DLD1 (cell line): ENCODE results near the gene ACP5.

Experiments
- in situ Hi-C: cut with HindIII; loops from 2 replicates; pipeline ENCODE4 v1.10.0; 2017; ENCODE audit warnings: low sequenced_read_pairs

Gene ACP5

DNA sequence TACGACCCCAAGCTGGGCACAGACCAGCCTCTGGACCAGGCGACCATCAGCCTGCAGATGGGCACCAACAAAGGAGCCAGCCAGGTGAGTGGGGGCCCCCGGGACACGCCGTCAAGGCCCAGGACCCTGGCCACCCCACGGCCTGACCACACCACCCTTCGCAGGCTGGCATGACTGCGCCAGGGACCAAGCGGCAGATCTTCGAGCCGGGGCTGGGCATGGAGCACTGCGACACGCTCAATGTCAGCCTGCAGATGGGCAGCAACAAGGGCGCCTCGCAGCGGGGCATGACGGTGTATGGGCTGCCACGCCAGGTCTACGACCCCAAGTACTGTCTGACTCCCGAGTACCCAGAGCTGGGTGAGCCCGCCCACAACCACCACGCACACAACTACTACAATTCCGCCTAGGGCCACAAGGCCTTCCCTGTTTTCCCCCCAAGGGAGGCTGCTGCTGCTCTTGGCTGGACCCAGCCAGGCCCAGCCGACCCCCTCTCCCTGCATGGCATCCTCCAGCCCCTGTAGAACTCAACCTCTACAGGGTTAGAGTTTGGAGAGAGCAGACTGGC, 28.0 kb downstream of the ACP5 start:
- in situ Hi-C loops: no loop called here

DNA sequence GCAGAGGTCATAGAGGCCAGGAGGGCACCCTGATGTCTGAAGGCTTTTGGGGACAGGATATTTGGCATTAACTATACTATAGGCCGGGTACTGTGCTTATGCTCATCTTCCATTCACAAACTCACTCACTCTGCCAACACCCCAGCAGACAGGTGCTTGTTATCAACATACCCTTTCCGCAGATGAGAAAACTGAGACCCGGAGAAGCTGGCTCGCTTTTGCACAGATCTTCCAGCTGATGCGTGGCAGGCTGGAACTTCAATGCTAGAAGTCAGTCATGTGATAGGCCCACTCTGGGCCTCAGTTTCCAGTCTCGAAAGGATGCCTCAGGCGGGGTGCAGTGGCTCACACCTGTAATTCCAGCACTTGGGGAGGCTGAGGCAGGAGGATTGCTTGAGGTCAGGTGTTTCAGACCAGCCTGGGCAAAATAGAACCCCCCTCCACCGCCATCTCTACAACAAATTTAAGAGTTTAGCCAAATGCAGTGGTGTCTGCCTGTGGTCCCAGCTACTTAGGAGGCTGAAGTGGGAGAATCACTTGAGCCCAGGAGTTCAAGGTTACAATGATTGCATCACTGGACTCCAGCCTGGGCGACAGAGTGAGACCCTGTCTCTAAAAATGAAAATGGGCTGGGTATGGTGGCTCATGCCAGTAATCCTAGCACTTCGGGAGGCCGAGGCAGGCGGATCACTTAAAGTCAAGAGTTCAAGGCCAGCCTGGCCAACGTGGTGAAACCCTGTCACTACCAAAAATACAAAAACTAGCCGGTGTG, 29.3 kb downstream of the ACP5 start:
- in situ Hi-C loops: no loop called here

DNA sequence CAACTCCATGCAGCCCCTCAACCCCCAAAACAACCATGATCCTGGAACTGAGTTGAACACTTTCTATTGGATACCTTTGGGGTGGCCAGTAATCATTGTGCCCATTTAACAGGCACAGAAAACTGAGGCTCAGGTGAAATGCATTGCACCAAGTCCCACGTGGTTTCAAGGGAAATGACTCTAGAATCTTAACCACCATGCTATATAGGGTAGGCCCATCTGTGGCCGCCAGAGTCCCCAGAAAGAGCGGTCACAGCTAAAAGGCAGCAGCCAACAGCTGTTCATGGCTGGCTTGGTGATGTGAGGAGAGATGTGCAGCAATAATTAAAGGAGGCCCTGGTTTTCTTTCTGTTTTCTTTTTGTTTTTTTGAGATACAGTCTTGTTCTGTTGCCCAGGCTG, 36.2 kb downstream of the ACP5 start:
- in situ Hi-C loops: no loop called here

DNA sequence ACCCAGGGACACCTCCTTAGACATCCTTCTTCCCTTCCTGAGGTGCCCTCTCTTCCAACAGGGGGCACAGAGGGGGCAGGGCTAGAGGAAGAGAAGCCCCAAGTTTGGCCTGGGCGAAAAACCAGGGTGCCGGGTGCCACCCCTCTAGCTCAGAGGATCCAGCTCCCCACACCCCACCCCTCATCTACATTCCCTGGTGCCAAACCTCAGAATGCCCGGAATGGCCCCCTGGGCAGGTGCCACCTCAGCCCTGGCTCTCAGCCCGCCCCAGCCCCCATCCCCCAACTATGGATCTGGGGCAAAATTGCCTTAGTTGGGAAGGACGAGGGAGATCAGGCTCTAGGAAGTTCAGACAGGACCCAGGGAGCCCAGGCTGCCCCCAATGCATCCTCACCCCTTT, 36.8 kb downstream of the ACP5 start:
- in situ Hi-C loops: no loop called here

DNA sequence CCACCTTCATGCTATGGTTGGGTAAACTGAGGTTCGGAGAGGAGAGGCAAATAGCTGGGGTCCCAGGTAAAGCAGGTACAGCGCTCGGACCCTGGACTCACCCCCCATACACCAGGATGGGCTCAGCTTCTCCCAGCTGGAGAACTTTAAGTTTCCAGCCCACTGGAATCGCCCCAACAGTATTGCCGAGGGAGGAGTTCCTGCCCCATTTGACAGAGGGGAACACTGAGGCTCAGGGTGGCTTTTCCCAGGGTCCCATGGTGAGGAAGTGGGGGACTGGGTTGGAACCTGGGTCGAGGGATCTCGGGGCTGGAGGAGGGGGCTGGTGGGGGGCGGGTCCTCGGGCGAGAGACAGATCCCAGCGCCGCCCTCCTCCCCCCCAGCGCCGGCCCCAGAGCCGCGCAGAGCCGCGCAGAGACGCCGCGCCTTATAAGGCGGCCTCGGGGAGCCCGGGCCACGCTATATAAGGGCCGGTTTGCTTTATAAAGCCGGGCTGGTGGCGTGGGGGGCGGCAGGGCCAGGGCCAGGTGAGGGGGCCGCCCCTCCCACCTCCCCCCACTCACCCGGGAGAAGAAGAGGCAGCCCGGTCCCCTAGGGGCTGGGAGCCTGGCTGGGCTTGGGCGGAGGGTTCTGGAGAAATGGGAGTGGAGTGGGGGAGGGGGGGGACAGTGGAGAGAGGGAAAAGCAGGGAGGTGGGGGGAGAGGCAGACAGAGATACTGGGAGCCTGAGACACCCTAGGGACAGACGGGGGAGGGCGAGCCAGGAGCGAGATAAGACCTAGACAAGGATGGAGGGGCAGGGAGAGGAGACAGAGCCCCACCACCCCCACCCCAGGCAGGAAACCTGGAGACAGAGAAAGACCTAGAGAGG, 37.7 kb downstream of the ACP5 start:
- in situ Hi-C loops: no loop called here

DNA sequence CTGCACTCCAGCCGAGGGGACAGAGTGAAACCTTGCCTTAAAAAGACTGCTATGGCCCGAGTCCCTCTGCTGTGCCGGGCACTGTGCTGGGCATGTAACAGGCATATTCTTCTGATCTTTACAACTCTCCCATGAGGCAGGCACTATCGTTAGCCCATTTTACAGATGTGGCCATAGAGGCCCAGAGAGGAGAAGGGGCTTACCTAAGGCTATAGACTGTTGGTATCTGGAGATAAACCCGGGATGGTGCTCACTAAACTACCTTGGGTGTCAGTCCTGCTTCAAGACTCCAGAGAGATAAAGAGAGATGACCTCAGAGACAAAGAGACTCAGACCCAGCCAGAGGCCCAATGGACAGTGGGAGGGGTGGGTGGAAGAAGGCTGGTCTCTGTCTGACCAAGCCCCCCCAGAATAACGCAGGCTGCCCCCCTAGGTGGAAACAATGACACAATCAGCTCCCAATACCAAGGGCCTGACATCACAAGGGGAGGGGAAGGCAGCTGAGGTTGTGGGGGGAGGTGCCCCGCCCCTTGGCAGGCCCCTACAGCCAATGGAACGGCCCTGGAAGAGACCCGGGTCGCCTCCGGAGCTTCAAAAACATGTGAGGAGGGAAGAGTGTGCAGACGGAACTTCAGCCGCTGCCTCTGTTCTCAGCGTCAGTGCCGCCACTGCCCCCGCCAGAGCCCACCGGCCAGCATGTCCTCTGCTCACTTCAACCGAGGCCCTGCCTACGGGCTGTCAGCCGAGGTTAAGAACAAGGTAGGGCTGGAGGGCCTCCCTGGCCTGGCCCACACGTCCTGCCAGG, 39.0 kb downstream of the ACP5 start, which contains the start of gene CNN1:
TSS of gene CNN1 (plus strand) at position 620 of the 805 bp plus-strand sequence. CDS start at position 697, 77 bp downstream.
- in situ Hi-C loops: no loop called here

DNA sequence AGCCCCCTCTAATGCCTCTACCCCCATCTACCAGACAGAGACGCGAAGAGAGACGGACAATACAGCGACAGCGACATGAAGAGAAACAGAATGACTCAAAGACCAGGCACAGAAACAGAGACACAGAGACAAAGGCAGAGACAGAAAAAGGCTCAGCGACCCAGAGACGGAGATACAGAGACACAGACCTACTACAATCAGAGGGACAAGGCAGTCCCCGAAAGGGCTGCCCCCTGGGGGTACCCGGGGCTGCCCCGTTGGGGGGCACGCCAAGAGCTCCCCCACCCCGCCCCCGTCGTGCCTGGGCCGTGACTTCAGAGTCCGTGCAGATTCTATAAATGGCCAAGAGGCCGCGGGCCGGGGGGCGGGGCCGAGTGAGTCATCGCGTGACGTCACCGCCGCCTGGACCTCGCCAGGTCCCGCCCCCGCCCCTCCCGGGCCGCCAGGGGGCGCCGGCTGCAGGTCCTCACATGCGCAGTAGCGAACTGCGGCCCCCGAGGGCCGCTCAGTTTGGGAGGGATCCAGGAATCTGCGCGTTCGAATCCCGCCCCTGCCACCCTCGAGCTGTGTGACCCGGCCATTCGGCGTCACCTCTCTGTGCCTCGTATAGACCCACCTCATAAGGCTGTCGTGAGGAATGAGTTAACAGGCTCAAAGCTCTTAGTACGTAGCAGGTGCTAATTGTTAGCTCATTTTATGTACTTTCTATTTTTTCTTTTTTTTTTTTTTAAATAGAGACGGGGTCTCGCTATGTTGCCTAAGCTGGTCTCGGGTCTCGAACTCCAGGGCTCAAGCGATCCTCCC, 41.5 kb downstream of the ACP5 start:
- in situ Hi-C loops: no loop called here

DNA sequence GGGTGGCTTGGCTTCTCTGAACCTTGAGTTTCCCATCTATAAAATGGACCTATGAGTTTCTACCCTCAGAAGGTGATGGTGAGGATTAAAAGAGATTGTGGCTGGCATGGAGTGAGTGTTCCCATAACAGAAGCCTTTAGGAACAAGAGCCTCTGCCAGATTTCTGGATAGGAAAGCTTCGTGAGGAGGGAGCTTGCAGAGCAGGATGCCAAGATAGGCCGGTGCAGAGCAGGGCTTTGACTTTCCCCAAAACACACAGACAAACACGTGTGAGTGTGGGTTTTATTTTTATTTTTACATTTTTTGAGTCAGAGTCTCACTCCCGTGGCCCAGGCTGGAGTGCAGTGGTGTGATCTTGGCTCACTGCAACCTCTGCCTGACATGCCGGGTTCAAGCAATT, 42.5 kb downstream of the ACP5 start:
- in situ Hi-C loops: no loop called here

DNA sequence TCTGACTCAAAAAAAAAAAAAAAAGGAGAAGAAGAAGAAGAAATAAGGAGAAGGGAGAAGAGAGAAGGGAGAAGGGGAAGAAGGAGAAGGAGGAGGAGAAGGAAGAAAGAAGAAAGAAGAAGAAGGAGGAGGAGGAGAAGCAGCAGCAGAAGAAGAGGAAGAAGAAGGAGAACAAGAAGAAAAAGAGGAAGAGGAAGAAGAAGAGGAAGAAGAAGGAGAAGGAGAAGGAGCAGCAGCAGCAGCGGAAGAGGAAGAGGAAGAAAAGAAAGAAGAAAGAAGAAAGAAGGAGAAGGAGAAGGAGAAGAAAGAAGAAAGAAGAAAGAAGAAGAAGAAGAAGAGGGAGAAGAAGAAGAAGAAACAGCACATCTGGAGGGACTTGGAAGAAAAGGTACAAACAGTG, 42.9 kb downstream of the ACP5 start:
- in situ Hi-C loops: no loop called here

DNA sequence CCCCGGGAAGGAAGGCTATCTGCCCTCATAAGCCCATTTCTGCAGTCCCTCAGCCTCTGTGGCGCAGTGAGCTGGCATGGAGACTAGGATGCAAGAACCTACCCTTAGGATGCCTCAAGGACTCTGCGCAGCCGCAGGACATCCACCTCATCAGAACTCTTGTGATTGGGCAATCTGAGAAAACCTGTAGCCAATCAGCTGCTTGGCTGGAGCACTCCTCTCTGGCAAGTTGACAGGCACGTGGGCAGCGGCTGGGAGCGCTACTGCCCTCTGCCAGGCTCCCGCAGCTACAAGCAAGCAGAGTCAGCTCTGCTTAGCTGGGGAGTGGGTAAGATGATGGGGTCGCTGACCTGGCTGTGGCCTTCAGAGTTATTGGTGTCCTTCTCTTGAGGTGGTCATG, 47.0 kb downstream of the ACP5 start:
- in situ Hi-C loops: no loop called here

DNA sequence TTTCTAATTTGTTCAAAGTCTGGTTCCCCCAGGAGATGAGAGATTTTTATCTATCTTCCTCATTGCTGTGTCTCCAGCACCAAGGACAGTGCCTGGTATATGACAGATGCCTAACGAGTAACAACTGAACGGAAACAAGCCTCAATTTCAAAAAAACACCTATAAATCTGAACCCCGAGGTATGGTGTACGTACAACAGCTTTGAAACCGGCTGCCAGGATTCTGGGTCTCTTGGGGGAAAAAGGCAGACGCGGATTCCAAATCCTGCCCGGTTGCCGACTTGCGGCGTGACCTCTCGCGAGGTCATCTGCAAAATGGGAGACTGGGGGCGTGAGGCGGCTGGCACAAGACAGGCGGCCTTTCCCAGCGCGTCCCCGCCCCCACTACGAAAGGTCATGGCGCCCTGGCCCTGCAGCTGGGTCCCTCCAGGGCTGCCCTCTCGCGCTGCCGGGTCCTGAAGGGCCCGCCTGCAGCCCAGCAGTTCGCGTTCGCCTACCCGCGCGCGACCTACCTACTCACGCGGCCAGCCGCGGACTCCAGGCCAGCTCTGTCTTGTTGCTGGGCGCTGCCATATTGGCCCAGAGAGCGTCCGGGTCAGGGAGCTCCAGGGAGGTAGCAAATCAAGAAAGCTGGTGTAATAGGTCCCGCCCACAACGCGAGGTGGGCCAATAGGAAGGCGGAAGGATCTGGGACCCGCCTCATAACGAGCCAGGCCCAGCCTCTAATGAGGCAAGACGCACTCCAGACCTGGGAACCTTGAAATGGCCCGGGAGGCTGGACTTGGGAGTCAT, 48.7 kb downstream of the ACP5 start, which contains the start of gene ECSIT:
TSS of gene ECSIT (minus strand) at position 584 of the 791 bp plus-strand sequence. CDS start 9,964 bp downstream, outside the sequence.
- in situ Hi-C loops: no loop called here
